Heart right ventricle (tissue), 16 donors: Measurements from ENCODE around the gene PIK3R4. TPM values are rescaled to one million over a fixed set of nuclear protein-coding genes. Genes with fewer than 3 reads are reported as not detected.

ENCODE experiments used
- ATAC-seq, 8 donors: fragments of 200-7000 bp; cut with Tn5 transposase; one replicate each; pipeline ENCODE4 v1.9.1; 2020; ENCODE audit warnings: mild to moderate bottlenecking in 8 of 8, moderate library complexity in 8 of 8, moderate number of reproducible peaks in 1 of 8
- DNase-seq, 2 donors: peaks; one replicate each; pipeline ENCODE4 v3.0.0-alpha.2; 2020
- H3K27ac ChIP-seq, 10 donors: fragments of 200-600 bp; sonication (generic) in 2 of 10; one replicate each; pipeline versions ENCODE4 v1.5.0 to v1.8.0; 2020 to 2022; ENCODE audit warnings: mild to moderate bottlenecking in 3 of 10
- H3K27me3 ChIP-seq, 7 donors: fragments of 200-600 bp; one replicate each; pipeline ENCODE4 v1.8.0; 2021 to 2022; ENCODE audit warnings: mild to moderate bottlenecking in 2 of 7
- H3K36me3 ChIP-seq, 9 donors: fragments of 200-600 bp; sonication (generic) in 1 of 9; one replicate each; pipeline versions ENCODE4 v1.5.0 to v1.8.0; 2020 to 2022; ENCODE audit warnings: mild to moderate bottlenecking in 2 of 9
- H3K4me1 ChIP-seq, 9 donors: fragments of 200-600 bp; sonication (generic) in 1 of 9; one replicate each; pipeline versions ENCODE4 v1.5.0 to v1.8.0; 2020 to 2022; ENCODE audit warnings: mild to moderate bottlenecking in 4 of 9
- H3K4me3 ChIP-seq, 10 donors: fragments of 200-600 bp; sonication (generic) in 2 of 10; one replicate each; pipeline versions ENCODE4 v1.5.0 to v1.8.0; 2020 to 2022; ENCODE audit warnings: mild to moderate bottlenecking in 7 of 10, moderate library complexity in 2 of 10
- H3K9me3 ChIP-seq, 11 donors: fragments of 200-600 bp in 10 of 11; sonication (generic) in 2 of 11; one replicate each; pipeline versions ENCODE4 v1.5.0 to v1.8.0; 2013 to 2022; ENCODE audit warnings: mild to moderate bottlenecking in 2 of 11, control low read depth in 1 of 11, moderate library complexity in 1 of 11
- WGBS, 2 donors: extraction: QIAGEN DNeasy Blood & Tissue Kit; methylation state at CpG; one replicate each; pipeline ENCODE4 v1.1.7; 2013; ENCODE audit warnings: inconsistent platforms in 1 of 2; 5-methylcytosine and 5-hydroxymethylcytosine counted together
- intact Hi-C, 10 donors: fragments of 100-400 bp; cut with DNase I; formaldehyde crosslinking; loops; one replicate each; pipeline versions ENCODE4 v1.11.1 to v1.14.2; 2022
- polyA plus RNA-seq, 2 donors: library from polyadenylated mRNA; stranded (reverse); fragments of 200-250 nt; gene quantifications; one replicate each; pipeline ENCODE4 v1.2.3, GENCODE V29; 2013
- total RNA-seq, 10 donors: library from RNA; stranded (reverse); fragmentation: NEBNext Ultra II Directional in 3 of 10; extraction: Animal tissue kit (Norgen Biotek cat#: 25700) in 3 of 10; gene quantifications; one replicate each; pipeline versions ENCODE4 v1.2.1 to v1.2.4, GENCODE V29; 2021 to 2023
- TF ChIP-seq, protein P1 (sequence below), 9 donors: fragments of 200-600 bp; sonication (generic) in 2 of 9; IDR thresholded peaks; one replicate each; pipeline versions ENCODE4 v1.5.0 to v1.8.0; 2021 to 2022; ENCODE audit warnings: antibody characterized with exemption in 9 of 9, mild to moderate bottlenecking in 5 of 9, moderate library complexity in 1 of 9
- donor health status: Arrhythmogenic right ventricular cardiomyopathy.
- donor health status: ischemic (EF 13 %, LVEDD 7.1; RV severe dilation, severe dysfunction).
- donor health status: healthy with polysubstance abuse.
- donor health status: DM: no; HTN: yes; CAD: no.
- donor health status: DM: no; HTN: no; CAD: no.
- donor health status: ischemic (EF 25% LVEDD 6.9; RV normal size, moderate dysfunction).
- donor health status: ischemic (EF 25% LVEDD 5.7; RV mildly dilated, moderate dysfunction).
- donor health status: healthy.
- donor health status: DM: yes; HTN: yes; CAD: no.
- donor health status: Ischemic cardiomyopathy.
- donor health status: ischemic (EF 35%, LVEDD 5.7; RV mildly dilated, moderate dysfunction).
- donor health status: nonischemic (EF 11% LVEDD 7.7; RV severe dilation, severe dysfunction).
- donor health status: DM: yes; HTN: yes; CAD: no.
- donor health status: PGD.
- donor health status: ischemic (EF 29% LVEDD 5.4; RV normal size, mild dysfunction).
- donor health status: nonischemic (EF 23%, LVEDD 6.1; RV moderate dilation, normal function).

PIK3R4 gene
- total and polyA plus RNA-seq, 12 donors, result 12.3 to 22.3 (median 17.1) TPM

DNA sequence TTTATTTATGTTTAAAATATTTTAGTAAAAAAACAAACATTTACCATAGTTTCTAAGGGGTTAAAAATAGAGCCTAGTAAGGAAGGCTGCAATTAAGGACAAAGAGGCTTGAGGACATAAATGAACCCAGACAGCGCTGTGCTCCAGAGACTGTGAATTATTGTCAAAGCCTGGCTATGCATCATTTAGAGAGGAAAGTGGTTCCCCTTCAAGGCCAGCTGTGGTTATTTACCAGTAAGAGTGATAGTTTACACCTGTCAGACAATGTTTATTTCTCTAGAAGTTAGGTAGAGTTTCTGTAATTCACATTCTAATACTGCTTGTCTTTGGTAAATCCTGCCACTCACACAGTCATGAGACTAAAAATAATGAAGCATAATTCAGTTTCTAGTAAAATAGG lies 32.4 kb upstream of the PIK3R4 start:
- Histone ChIP-seq H3K27ac (no peak overlapping the region), H3K36me3 (no peaks in the 10 kb centered on the region), H3K4me3 (no peak overlapping the region), H3K27me3 (no peaks in the 10 kb centered on the region), H3K4me1 (peaks cover 0 to 6% (median 0%) of the 10 kb centered on the region in 9 donors), H3K9me3 (no peaks in the 10 kb centered on the region)
- TF ChIP-seq, protein P1, sequence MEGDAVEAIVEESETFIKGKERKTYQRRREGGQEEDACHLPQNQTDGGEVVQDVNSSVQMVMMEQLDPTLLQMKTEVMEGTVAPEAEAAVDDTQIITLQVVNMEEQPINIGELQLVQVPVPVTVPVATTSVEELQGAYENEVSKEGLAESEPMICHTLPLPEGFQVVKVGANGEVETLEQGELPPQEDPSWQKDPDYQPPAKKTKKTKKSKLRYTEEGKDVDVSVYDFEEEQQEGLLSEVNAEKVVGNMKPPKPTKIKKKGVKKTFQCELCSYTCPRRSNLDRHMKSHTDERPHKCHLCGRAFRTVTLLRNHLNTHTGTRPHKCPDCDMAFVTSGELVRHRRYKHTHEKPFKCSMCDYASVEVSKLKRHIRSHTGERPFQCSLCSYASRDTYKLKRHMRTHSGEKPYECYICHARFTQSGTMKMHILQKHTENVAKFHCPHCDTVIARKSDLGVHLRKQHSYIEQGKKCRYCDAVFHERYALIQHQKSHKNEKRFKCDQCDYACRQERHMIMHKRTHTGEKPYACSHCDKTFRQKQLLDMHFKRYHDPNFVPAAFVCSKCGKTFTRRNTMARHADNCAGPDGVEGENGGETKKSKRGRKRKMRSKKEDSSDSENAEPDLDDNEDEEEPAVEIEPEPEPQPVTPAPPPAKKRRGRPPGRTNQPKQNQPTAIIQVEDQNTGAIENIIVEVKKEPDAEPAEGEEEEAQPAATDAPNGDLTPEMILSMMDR (IDR thresholded peaks at IDR 0.05), result no peak
- intact Hi-C loops, result no loop called here
- ATAC-seq (no peak), DNase-seq (no peak)
- whole genome bisulfite sequencing, 2 donors, result 64 to 65% methylated on average over 1 of the region's 1 CpG

DNA sequence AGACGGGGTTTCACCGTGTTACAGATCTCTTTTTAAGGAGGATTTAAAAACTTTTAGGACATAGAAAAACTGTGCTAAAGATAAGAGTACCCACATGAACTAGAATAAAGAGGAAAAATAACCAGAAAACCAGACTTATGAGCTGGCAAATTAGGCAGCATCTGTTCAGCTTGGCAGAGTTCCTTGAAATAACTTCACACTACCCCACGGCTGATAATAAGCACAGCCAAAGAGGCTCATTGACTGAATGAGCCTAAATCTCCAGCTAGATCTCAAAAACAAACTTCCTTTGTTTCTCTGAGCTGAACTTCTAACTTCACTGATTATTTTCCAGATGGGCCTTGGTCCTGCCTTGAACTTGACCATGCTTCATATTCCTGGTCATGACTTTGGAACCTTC lies 26.7 kb upstream of the PIK3R4 start:
- TF ChIP-seq, protein P1 (IDR thresholded peaks at IDR 0.05), result no peak
- no peak overlapping the region for H3K27ac ChIP-seq
- peaks cover 0 to 6% (median 0%) of the 10 kb centered on the region in 9 donors for H3K4me1 ChIP-seq
- ATAC-seq (peak in 1 of 8 donors; percentile 47), DNase-seq (no peak)
- no peaks in the 10 kb centered on the region for H3K9me3 ChIP-seq
- H3K27me3 ChIP-seq, result no peaks in the 10 kb centered on the region
- no peak overlapping the region for H3K4me3 ChIP-seq
- 55 to 64% methylated on average over 3 of the region's 3 CpGs for WGBS, 2 donors
- no peaks in the 10 kb centered on the region for H3K36me3 ChIP-seq
- intact Hi-C loops, result no loop called here

DNA sequence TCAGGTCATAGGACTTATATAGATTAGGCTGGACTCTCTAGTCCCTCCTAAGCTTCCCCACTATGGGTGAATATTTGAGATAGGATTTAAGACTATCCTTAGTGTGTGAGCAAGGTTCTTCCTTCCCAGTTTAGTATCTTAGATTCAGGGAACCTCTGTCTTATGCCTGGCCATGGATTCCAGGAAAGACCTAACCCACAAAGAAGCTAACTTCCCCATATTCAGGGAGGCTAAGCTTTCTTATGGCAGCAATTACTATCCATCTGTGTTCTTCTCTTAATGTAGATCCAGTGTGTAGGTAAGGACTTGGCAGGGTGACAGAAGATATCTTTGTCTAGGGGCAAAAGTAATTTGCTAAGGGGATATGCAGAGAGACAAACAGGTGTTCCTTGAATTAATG lies 25.5 kb upstream of the PIK3R4 start:
- intact Hi-C loops, result no loop called here
- H3K4me1 ChIP-seq, result peaks cover 0 to 6% (median 0%) of the 10 kb centered on the region in 9 donors
- ATAC-seq, result no peak
- no peak for DNase-seq
- no peaks in the 10 kb centered on the region for H3K27me3 ChIP-seq
- H3K4me3 ChIP-seq, result no peak overlapping the region
- no peaks in the 10 kb centered on the region for H3K36me3 ChIP-seq
- no peak overlapping the region for H3K27ac ChIP-seq
- H3K9me3 ChIP-seq, result no peaks in the 10 kb centered on the region
- TF ChIP-seq, protein P1 (IDR thresholded peaks at IDR 0.05), result no peak

DNA sequence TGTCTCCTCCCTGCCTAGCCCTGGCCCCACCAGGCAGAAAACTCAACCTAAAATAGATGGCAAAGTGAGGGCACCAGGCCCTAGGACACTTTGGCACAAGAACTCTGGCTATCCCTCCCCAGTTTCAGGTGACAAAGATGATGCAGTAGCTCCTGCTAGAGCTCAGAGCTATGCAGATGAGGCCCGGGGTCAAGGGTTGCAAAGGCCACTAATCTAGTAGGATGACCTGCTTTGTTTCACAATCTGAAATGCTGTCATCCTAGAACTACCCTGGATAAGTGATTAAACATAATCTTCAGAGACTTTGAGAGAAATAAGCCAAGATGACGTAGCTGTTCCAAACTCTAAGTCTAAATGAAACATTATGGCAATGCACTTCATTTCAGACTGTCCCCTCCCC lies 24.0 kb upstream of the PIK3R4 start:
- Histone ChIP-seq H3K4me1 (peaks cover 0 to 6% (median 0%) of the 10 kb centered on the region in 9 donors), H3K4me3 (no peak overlapping the region), H3K9me3 (no peaks in the 10 kb centered on the region), H3K27ac (no peak overlapping the region), H3K27me3 (no peaks in the 10 kb centered on the region), H3K36me3 (no peaks in the 10 kb centered on the region)
- intact Hi-C loops, result no loop called here
- DNase-seq, result no peak
- no peak for ATAC-seq
- 56 to 67% methylated on average over 2 of the region's 2 CpGs for WGBS, 2 donors
- TF ChIP-seq, protein P1 (IDR thresholded peaks at IDR 0.05), result no peak
